GM23248 (cell line): ENCODE data around the gene PTGES2. TPM values are rescaled to one million over a fixed set of nuclear protein-coding genes. Genes with fewer than 3 reads are reported as not detected.
A peak's percentile ranks its signal among the peaks of the same experiment; 100 is the strongest.

Experiments used
- DNase-seq: peaks from one replicate; pipeline ENCODE4 v3.0.0-alpha.2; 2015
- H2AFZ ChIP-seq: fragments of 200-600 bp; sonication (generic); 2 replicates; pipeline ENCODE4 v1.6.1; 2016; ENCODE audit warnings: antibody characterized with exemption
- H3F3A ChIP-seq: fragments of 200-600 bp; sonication (generic); 2 replicates; pipeline ENCODE4 v1.6.1; 2016; ENCODE audit warnings: mild to moderate bottlenecking, antibody characterized with exemption, mixed run types; ENCODE audit not compliant: insufficient read depth
- H3K27ac ChIP-seq: fragments of 200-600 bp; sonication (generic); 2 replicates; pipeline ENCODE4 v1.5.1; 2016; ENCODE audit warnings: mild to moderate bottlenecking
- H3K27me3 ChIP-seq: fragments of 200-600 bp; sonication (generic); replicated peaks from 2 replicates; pipeline ENCODE4 v1.6.1; 2016; ENCODE audit warnings: mild to moderate bottlenecking; ENCODE audit not compliant: insufficient read depth
- H3K36me3 ChIP-seq: fragments of 200-600 bp; sonication (generic); 2 replicates; pipeline ENCODE4 v1.6.1; 2016; ENCODE audit warnings: low read depth, mild to moderate bottlenecking
- H3K4me1 ChIP-seq: fragments of 200-600 bp; sonication (generic); 2 replicates; pipeline ENCODE4 v1.6.1; 2016; ENCODE audit warnings: mild to moderate bottlenecking; ENCODE audit not compliant: insufficient read depth
- H3K4me2 ChIP-seq: fragments of 200-600 bp; sonication (generic); one replicate; pipeline ENCODE4 v1.6.1; 2016; ENCODE audit warnings: mild to moderate bottlenecking; ENCODE audit not compliant: unreplicated experiment
- H3K4me3 ChIP-seq: fragments of 200-600 bp; sonication (generic); 2 replicates; pipeline ENCODE4 v1.5.1; 2016; ENCODE audit warnings: mild to moderate bottlenecking
- H3K79me2 ChIP-seq: fragments of 200-600 bp; sonication (generic); 2 replicates; pipeline ENCODE4 v1.6.1; 2016; ENCODE audit warnings: mild to moderate bottlenecking; ENCODE audit not compliant: insufficient read depth
- H3K9ac ChIP-seq: fragments of 200-600 bp; sonication (generic); 2 replicates; pipeline ENCODE4 v1.6.1; 2016; ENCODE audit warnings: mild to moderate bottlenecking
- H3K9me2 ChIP-seq: fragments of 200-600 bp; sonication (generic); 2 replicates; pipeline ENCODE4 v1.6.1; 2016; ENCODE audit warnings: mixed run types, mild to moderate bottlenecking, moderate library complexity; ENCODE audit not compliant: insufficient read depth
- H3K9me3 ChIP-seq: fragments of 200-600 bp; sonication (generic); one replicate; pipeline ENCODE4 v1.6.1; 2017; ENCODE audit warnings: low read depth
- H4K20me1 ChIP-seq: fragments of 200-600 bp; sonication (generic); 2 replicates; pipeline ENCODE4 v1.6.0; 2016; ENCODE audit not compliant: insufficient read depth
- EZH2 ChIP-seq: fragments of 200-600 bp; sonication (generic); IDR thresholded peaks from 2 replicates; pipeline ENCODE4 v1.6.1; 2018; ENCODE audit warnings: antibody characterized with exemption, mild to moderate bottlenecking; ENCODE audit not compliant: insufficient read depth, poor library complexity, severe bottlenecking
- EZH2phosphoT487 ChIP-seq: fragments of 200-600 bp; sonication (generic); IDR thresholded peaks from 2 replicates; pipeline ENCODE4 v1.6.1; 2018; ENCODE audit warnings: antibody characterized with exemption, moderate library complexity, mild to moderate bottlenecking, low read depth; ENCODE audit not compliant: insufficient read depth
- WGBS, 2 experiments: methylation state at CpG; one replicate each; pipeline ENCODE4 v1.1.6; 2015 to 2017; ENCODE audit warnings: low lambda C conversion rate in 2 of 2, low coverage in 1 of 2; ENCODE audit errors: missing lambda C conversion rate in 2 of 2; 5-methylcytosine and 5-hydroxymethylcytosine counted together
- in situ Hi-C: fragments of 300-500 bp; cut with MboI; formaldehyde crosslinking; loops from 2 replicates; pipeline ENCODE4 v1.15.0; 2020
- polyA plus RNA-seq: library from polyadenylated mRNA; unstranded; fragments of >200 nt; fragmentation: Nextera tagmentation; extraction: Ambion mirVana; gene quantifications from 2 replicates; pipeline ENCODE4 v1.2.1, GENCODE V29; 2016
- total RNA-seq: library from RNA; depleted of rRNA; stranded (reverse); fragments of >200 nt; shearing (Covaris generic); gene quantifications from 2 replicates; pipeline ENCODE4 v1.2.3, GENCODE V29; 2014; rRNA removed

The PTGES2 gene
- total and polyA plus RNA-seq, 2 experiments from 2014 or later = 63.3 to 68.6 TPM

- in situ Hi-C loops = no loop called here
- no peaks in the 10 kb centered on the region for H3K9me2 ChIP-seq
- H3K4me3 ChIP-seq = peak overlapping the region; percentile 41
- H3K27ac ChIP-seq = peak overlapping the region; percentile 6; the same call in 1 of the 2 replicates
- H3K79me2 ChIP-seq = peaks cover 82% of the 10 kb centered on the region
- TF ChIP-seq EZH2phosphoT487 = no peak
- TF ChIP-seq EZH2 = no peak
- DNase-seq = peak; percentile 49
- H3K4me1 ChIP-seq = peaks cover 43% of the 10 kb centered on the region
- no peaks in the 10 kb centered on the region for H3K27me3 ChIP-seq
- 6 to 19% methylated on average over 6 to 7 of the region's 7 CpGs for whole genome bisulfite sequencing, 2 experiments
- no peaks in the 10 kb centered on the region for H3K9me3 ChIP-seq
- H3K4me2 ChIP-seq = peak overlapping the region; percentile 45
- H2AFZ ChIP-seq = peak overlapping the region; percentile 30
- H3K9ac ChIP-seq = peak overlapping the region; percentile 27
- H3K36me3 ChIP-seq = no peaks in the 10 kb centered on the region
- H3F3A ChIP-seq = peaks cover 36% of the 10 kb centered on the region
- no peaks in the 10 kb centered on the region for H4K20me1 ChIP-seq
Observed at GRCh38 chr9:128070874-128071273, 56.7 kb downstream of the PTGES2 start.

Other genes with a start within 250 kb of the PTGES2 start
- 78.8 and 88.0 TPM in 2 replicates for gene ST6GALNAC6, start 228.1 kb downstream of the PTGES2 start, total RNA-seq
- 81.1 and 82.0 TPM in 2 replicates for gene ST6GALNAC6, start 228.1 kb downstream of the PTGES2 start, polyA plus RNA-seq
- gene ST6GALNAC4, start 210.7 kb downstream of the PTGES2 start, total RNA-seq = 45.5 and 61.0 TPM in 2 replicates
- gene ST6GALNAC4, start 210.7 kb downstream of the PTGES2 start, polyA plus RNA-seq = 33.7 and 40.1 TPM in 2 replicates
- gene PIP5KL1, start 197.0 kb downstream of the PTGES2 start, total RNA-seq = 5.5 and 16.6 TPM in 2 replicates
- 8.8 and 9.4 TPM in 2 replicates for gene PIP5KL1, start 197.0 kb downstream of the PTGES2 start, polyA plus RNA-seq
- 27.0 and 33.3 TPM in 2 replicates for gene DPM2, start 189.9 kb downstream of the PTGES2 start, total RNA-seq
- 62.8 and 66.5 TPM in 2 replicates for gene DPM2, start 189.9 kb downstream of the PTGES2 start, polyA plus RNA-seq
- gene EEIG1, start 146.7 kb downstream of the PTGES2 start, total RNA-seq = 6.1 and 29.6 TPM in 2 replicates
- 8.9 and 9.3 TPM in 2 replicates for gene EEIG1, start 146.7 kb downstream of the PTGES2 start, polyA plus RNA-seq
- gene NAIF1, start 60.4 kb downstream of the PTGES2 start, total RNA-seq = 5.6 and 9.5 TPM in 2 replicates
- gene NAIF1, start 60.4 kb downstream of the PTGES2 start, polyA plus RNA-seq = 4.8 and 8.9 TPM in 2 replicates
- gene SLC25A25, start 59.5 kb downstream of the PTGES2 start, total RNA-seq = 17.6 and 20.2 TPM in 2 replicates
- gene SLC25A25, start 59.5 kb downstream of the PTGES2 start, polyA plus RNA-seq = 7.5 and 8.2 TPM in 2 replicates
- not detected in 2 replicates for gene LCN2, start 21.7 kb upstream of the PTGES2 start, total RNA-seq
- not detected in 2 replicates for gene LCN2, start 21.7 kb upstream of the PTGES2 start, polyA plus RNA-seq
- 229 and 315 TPM in 2 replicates for gene BBLN, start 32.5 kb upstream of the PTGES2 start, total RNA-seq
- gene BBLN, start 32.5 kb upstream of the PTGES2 start, polyA plus RNA-seq = 137 and 142 TPM in 2 replicates
- gene CIZ1, start 63.8 kb upstream of the PTGES2 start, total RNA-seq = 39.1 and 48.5 TPM in 2 replicates
- 73.1 and 74.7 TPM in 2 replicates for gene CIZ1, start 63.8 kb upstream of the PTGES2 start, polyA plus RNA-seq
- gene DNM1, start 75.7 kb upstream of the PTGES2 start, total RNA-seq = 11.3 and 12.1 TPM in 2 replicates
- 13.7 and 19.0 TPM in 2 replicates for gene DNM1, start 75.7 kb upstream of the PTGES2 start, polyA plus RNA-seq
- 116 and 121 TPM in 2 replicates for gene GOLGA2, start 148.3 kb upstream of the PTGES2 start, total RNA-seq
- gene GOLGA2, start 148.3 kb upstream of the PTGES2 start, polyA plus RNA-seq = 32.9 and 35.1 TPM in 2 replicates
- 32.8 and 43.3 TPM in 2 replicates for gene SWI5, start 148.5 kb upstream of the PTGES2 start, total RNA-seq
- 60.7 and 64.9 TPM in 2 replicates for gene SWI5, start 148.5 kb upstream of the PTGES2 start, polyA plus RNA-seq
- 10.0 and 13.8 TPM in 2 replicates for gene TRUB2, start 194.7 kb upstream of the PTGES2 start, total RNA-seq
- 30.3 and 33.2 TPM in 2 replicates for gene TRUB2, start 194.7 kb upstream of the PTGES2 start, polyA plus RNA-seq
- gene COQ4, start 195.1 kb upstream of the PTGES2 start, total RNA-seq = 29.1 and 46.8 TPM in 2 replicates
- gene COQ4, start 195.1 kb upstream of the PTGES2 start, polyA plus RNA-seq = 34.1 and 36.0 TPM in 2 replicates
- 22.9 and 30.9 TPM in 2 replicates for gene SLC27A4, start 212.8 kb upstream of the PTGES2 start, total RNA-seq
- gene SLC27A4, start 212.8 kb upstream of the PTGES2 start, polyA plus RNA-seq = 11.8 and 12.3 TPM in 2 replicates
- gene URM1, start 243.6 kb upstream of the PTGES2 start, total RNA-seq = 39.2 and 59.2 TPM in 2 replicates
- gene URM1, start 243.6 kb upstream of the PTGES2 start, polyA plus RNA-seq = 60.9 and 64.4 TPM in 2 replicates